K562 (cell line): Measurements from ENCODE around the gene PIH1D1. TPM values are rescaled to one million over a fixed set of nuclear protein-coding genes. Genes with fewer than 3 reads are reported as not detected.

Experiments used
- ATAC-seq: fragments of 200-7000 bp; cut with Tn5 transposase; 3 replicates; pipeline ENCODE4 v1.9.1; 2020; ENCODE audit warnings: moderate library complexity
- BruUV-seq: library from RNA; stranded (reverse); fragments of 400-500 nt; replicated peaks from 2 replicates; lab custom pipeline; 2021; lab: Mats Ljungman, UMichigan
- CTCF ChIA-PET: fragments of 300-600 bp; formaldehyde crosslinking; extraction: SDS; loops from one replicate; lab custom pipeline; 2021; ENCODE audit warnings: low intra/inter-chr PET ratio; lab: Yijun Ruan, JAX
- POLR2A ChIA-PET: fragments of 300-600, 350-650 bp; sonication (Branson Sonifier 250); formaldehyde crosslinking; extraction: SDS; loops from one replicate; lab custom pipeline; 2021; ENCODE audit warnings: antibody characterized with exemption, inconsistent platforms; lab: Yijun Ruan, JAX
- DNase-seq, 4 experiments: peaks; one replicate each; pipeline versions ENCODE4 v3.0.0 to v3.0.0-alpha.2; 2011 to 2018; ENCODE audit warnings: low spot score in 3 of 4, mixed read lengths in 3 of 4; ENCODE audit errors: extremely low read depth in 1 of 4
- FAIRE-seq: peaks from 2 replicates; lab custom pipeline; 2011; peaks lifted over from hg19 to GRCh38; lab: Jason Lieb, UNC
- H2AFZ ChIP-seq: 2 replicates; pipeline ENCODE4 v1.6.0; 2011; ENCODE audit warnings: low read depth, low read length, control low read depth, inconsistent platforms
- H3K27ac ChIP-seq: fragments of 200-600 bp; 3 replicates; pipeline ENCODE4 v1.8.0; 2011; ENCODE audit warnings: low read depth, mild to moderate bottlenecking, control low read depth, inconsistent platforms, low read length, moderate library complexity, mixed read lengths; ENCODE audit errors: extremely low read depth
- H3K27me3 ChIP-seq, 2 experiments: fragments of 300-600 bp in 1 of 2; 2 replicates in 1 of 2; 3 replicates in 1 of 2; pipeline versions ENCODE4 v1.6.0 to v1.8.0; 2011; ENCODE audit warnings: inconsistent platforms in 2 of 2, low read length in 2 of 2, mild to moderate bottlenecking in 1 of 2, mixed read lengths in 1 of 2, moderate library complexity in 1 of 2; ENCODE audit not compliant: control insufficient read depth in 2 of 2, insufficient read depth in 2 of 2
- H3K36me3 ChIP-seq: fragments of 300-600 bp; 3 replicates; pipeline ENCODE4 v1.8.0; 2011; ENCODE audit warnings: mild to moderate bottlenecking, low read length, inconsistent platforms; ENCODE audit not compliant: control insufficient read depth, insufficient read depth
- H3K4me1 ChIP-seq, 2 experiments: fragments of 200-600 bp in 1 of 2; replicated peaks in 1 of 2; 2 replicates in 1 of 2; 3 replicates in 1 of 2; pipeline versions ENCODE4 v1.5.1 to v1.8.0; 2011; ENCODE audit warnings: inconsistent platforms in 2 of 2, low read length in 2 of 2, mild to moderate bottlenecking in 1 of 2, mixed read lengths in 1 of 2, moderate library complexity in 1 of 2; ENCODE audit not compliant: control insufficient read depth in 2 of 2, insufficient read depth in 2 of 2
- H3K4me2 ChIP-seq: 2 replicates; pipeline ENCODE4 v1.6.1; 2011; ENCODE audit warnings: low read length, control low read depth, inconsistent platforms, mixed read lengths; ENCODE audit not compliant: insufficient read depth
- H3K4me3 ChIP-seq: fragments of 200-600 bp; sonication (generic), shearing (Covaris generic); 2 replicates; pipeline ENCODE4 v1.5.1; 2016; ENCODE audit warnings: control low read depth, inconsistent platforms
- H3K79me2 ChIP-seq: fragments of 200-600 bp; 3 replicates; pipeline ENCODE4 v1.8.0; 2011; ENCODE audit warnings: low read length, inconsistent platforms; ENCODE audit not compliant: control insufficient read depth, insufficient read depth
- H3K9ac ChIP-seq, 2 experiments: 2 replicates each; pipeline versions ENCODE4 v1.6.0 to v1.6.1; 2011; ENCODE audit warnings: low read depth in 2 of 2, low read length in 2 of 2, control low read depth in 1 of 2, inconsistent platforms in 1 of 2, mild to moderate bottlenecking in 1 of 2, mixed read lengths in 1 of 2; ENCODE audit not compliant: insufficient read depth in 1 of 2
- H3K9me1 ChIP-seq: one replicate; pipeline ENCODE4 v1.6.0; 2011; ENCODE audit warnings: inconsistent platforms, mild to moderate bottlenecking, low read length, moderate library complexity; ENCODE audit not compliant: control insufficient read depth, insufficient read depth
- H3K9me3 ChIP-seq: replicated peaks from 2 replicates; pipeline ENCODE4 v1.5.1; 2011; ENCODE audit warnings: low read depth, low read length, inconsistent platforms; ENCODE audit not compliant: control insufficient read depth, insufficient read depth
- H4K20me1 ChIP-seq: replicated peaks from 2 replicates; pipeline ENCODE4 v1.6.1; 2011; ENCODE audit warnings: low read length, inconsistent platforms, mixed read lengths; ENCODE audit not compliant: control insufficient read depth, insufficient read depth
- KLF13 ChIP-seq: fragments of 450-650 bp; IDR thresholded peaks from 2 replicates; pipeline ENCODE4 v1.6.1; 2016; ENCODE audit warnings: missing genetic modification characterization, low read depth, mild to moderate bottlenecking, missing compliant biosample characterization, moderate library complexity, borderline replicate concordance
- KLF6 ChIP-seq: fragments of 250-450 bp; sonication (Bioruptor Pico); IDR thresholded peaks from 2 replicates; pipeline ENCODE4 v1.4.0; 2020; ENCODE audit warnings: mild to moderate bottlenecking, moderate library complexity, borderline replicate concordance
- MYNN ChIP-seq, 2 experiments: sonication (generic); formaldehyde crosslinking in 1 of 2; IDR thresholded peaks; 2 replicates each; pipeline versions ENCODE4 v1.5.0 to v1.6.1; 2016 to 2020; ENCODE audit warnings: antibody characterized with exemption in 1 of 2, missing genetic modification reagents in 1 of 2
- RNF2 ChIP-seq: sonication (generic); IDR thresholded peaks from 2 replicates; pipeline ENCODE4 v1.6.1; 2016
- SREBF2 ChIP-seq: sonication (generic); formaldehyde crosslinking; IDR thresholded peaks from 2 replicates; pipeline ENCODE4 v1.4.0; 2020; ENCODE audit warnings: mild to moderate bottlenecking, missing genetic modification reagents
- XRCC3 ChIP-seq: fragments of 450-650 bp; IDR thresholded peaks from 2 replicates; pipeline ENCODE4 v1.6.1; 2017; ENCODE audit warnings: mild to moderate bottlenecking, moderate library complexity
- ZNF143 ChIP-seq: sonication (generic); formaldehyde crosslinking; IDR thresholded peaks from 2 replicates; pipeline ENCODE4 v1.9.0; 2022; ENCODE audit warnings: mild to moderate bottlenecking, missing genetic modification reagents
- ZNF324 ChIP-seq: fragments of 250-450 bp; sonication (Bioruptor Pico); IDR thresholded peaks from 2 replicates; pipeline ENCODE4 v1.4.0; 2020; ENCODE audit warnings: mild to moderate bottlenecking
- ZNF561 ChIP-seq: fragments of 450-650 bp; formaldehyde crosslinking; conservative IDR thresholded peaks from 2 replicates; pipeline ENCODE4 v1.4.0; 2020; ENCODE audit warnings: mild to moderate bottlenecking, moderate library complexity
- WGBS: fragments of 100-300 bp; shearing (Covaris generic); methylation state at CpG from one replicate; pipeline ENCODE4 v1.1.6; 2016; ENCODE audit warnings: low coverage, mixed read lengths; ENCODE audit not compliant: insufficient coverage; ENCODE audit errors: missing lambda C conversion rate; 5-methylcytosine and 5-hydroxymethylcytosine counted together
- in situ Hi-C: fragments of 300-500 bp; cut with MboI; formaldehyde crosslinking; loops from 4 replicates; pipeline ENCODE4 v1.15.0; 2018; ENCODE audit warnings: inconsistent platforms, mixed read lengths
- intact Hi-C: fragments of 100-400 bp; cut with micrococcal nuclease; formaldehyde crosslinking; loops from 2 replicates; pipeline ENCODE4 v1.14.2; 2022
- polyA plus RNA-seq, 8 experiments: library from polyadenylated mRNA; depleted of rRNA in 4 of 8; stranded (reverse) in 5 of 8; unstranded in 3 of 8; fragments of >200 nt; fragmentation: Nextera tagmentation in 2 of 8; fragmentation: Illumina TruSeq in 1 of 8; extraction: Ambion mirVana in 2 of 8; extraction: Trizol in 1 of 8; gene quantifications; 2 replicates each; pipeline versions ENCODE4 v1.2.1 to v1.2.3, GENCODE V29; 2011 to 2014; ENCODE audit warnings: inconsistent platforms in 1 of 8, missing spikeins in 1 of 8
- total RNA-seq, 7 experiments: library from RNA; depleted of rRNA in 6 of 7; stranded (reverse); fragments of >200 nt in 6 of 7; fragmentation: Illumina TruSeq in 2 of 7; extraction: Trizol in 2 of 7; gene quantifications; 2 replicates each; pipeline versions ENCODE4 v1.2.1 to v1.2.3, GENCODE V29; 2011 to 2021; ENCODE audit warnings: low replicate concordance in 1 of 7
- TF ChIP-seq, protein P1 (sequence below): fragments of 250-450 bp; sonication (Bioruptor Pico); IDR thresholded peaks from 2 replicates; pipeline ENCODE4 v1.9.0; 2021; ENCODE audit warnings: mild to moderate bottlenecking, inconsistent platforms
- TF ChIP-seq, protein P2 (sequence below): fragments of 200-800 bp; sonication (Bioruptor generic); IDR thresholded peaks from 2 replicates; pipeline ENCODE4 v1.6.1; 2017; ENCODE audit warnings: missing genetic modification characterization, missing compliant biosample characterization
- TF ChIP-seq, protein P3 (sequence below), 2 experiments: fragments of 200-800 bp in 1 of 2; sonication (Bioruptor generic) in 1 of 2; sonication (generic) in 1 of 2; formaldehyde crosslinking in 1 of 2; IDR thresholded peaks in 1 of 2; conservative IDR thresholded peaks in 1 of 2; 2 replicates each; pipeline versions ENCODE4 v1.5.0 to v1.6.1; 2016 to 2020; ENCODE audit warnings: missing compliant biosample characterization in 1 of 2, missing genetic modification characterization in 1 of 2, missing genetic modification reagents in 1 of 2

The PIH1D1 gene
- total and polyA plus RNA-seq, 9 of the 15 experiments (the other 6 are each of a cell fraction or from before 2014, with no cell fraction given), result 26.5 to 224 (median 137) TPM

DNA sequence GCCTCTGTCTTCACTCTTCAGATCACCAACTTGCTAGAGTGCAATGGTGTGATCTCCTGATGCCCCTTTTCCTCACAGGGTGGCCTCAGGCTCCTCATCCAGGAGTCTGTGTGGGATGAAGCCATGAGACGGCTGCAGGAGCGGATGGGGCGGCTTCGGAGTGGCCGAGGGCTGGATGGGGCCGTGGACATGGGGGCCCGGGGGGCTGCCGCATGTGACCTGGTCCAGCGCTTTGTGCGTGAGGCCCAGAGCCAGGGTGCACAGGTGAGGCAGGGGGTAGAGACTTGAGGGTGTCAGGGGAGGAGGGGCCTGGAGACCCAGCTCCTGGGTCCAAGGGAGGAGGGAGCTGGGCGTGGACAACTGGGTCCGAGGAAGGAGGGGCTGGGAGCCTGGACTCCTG is 10.9 kb upstream of the PIH1D1 start:
- FAIRE-seq, result no peak
- TF ChIP-seq ZNF324 (CRISPR knock-in tag), result no peak
- TF ChIP-seq, protein P1, sequence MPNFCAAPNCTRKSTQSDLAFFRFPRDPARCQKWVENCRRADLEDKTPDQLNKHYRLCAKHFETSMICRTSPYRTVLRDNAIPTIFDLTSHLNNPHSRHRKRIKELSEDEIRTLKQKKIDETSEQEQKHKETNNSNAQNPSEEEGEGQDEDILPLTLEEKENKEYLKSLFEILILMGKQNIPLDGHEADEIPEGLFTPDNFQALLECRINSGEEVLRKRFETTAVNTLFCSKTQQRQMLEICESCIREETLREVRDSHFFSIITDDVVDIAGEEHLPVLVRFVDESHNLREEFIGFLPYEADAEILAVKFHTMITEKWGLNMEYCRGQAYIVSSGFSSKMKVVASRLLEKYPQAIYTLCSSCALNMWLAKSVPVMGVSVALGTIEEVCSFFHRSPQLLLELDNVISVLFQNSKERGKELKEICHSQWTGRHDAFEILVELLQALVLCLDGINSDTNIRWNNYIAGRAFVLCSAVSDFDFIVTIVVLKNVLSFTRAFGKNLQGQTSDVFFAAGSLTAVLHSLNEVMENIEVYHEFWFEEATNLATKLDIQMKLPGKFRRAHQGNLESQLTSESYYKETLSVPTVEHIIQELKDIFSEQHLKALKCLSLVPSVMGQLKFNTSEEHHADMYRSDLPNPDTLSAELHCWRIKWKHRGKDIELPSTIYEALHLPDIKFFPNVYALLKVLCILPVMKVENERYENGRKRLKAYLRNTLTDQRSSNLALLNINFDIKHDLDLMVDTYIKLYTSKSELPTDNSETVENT (CRISPR knock-in tag), result no peak
- no peak for TF ChIP-seq ZNF561 (CRISPR knock-in tag)
- no peak for TF ChIP-seq KLF6 (CRISPR knock-in tag)
- no peak for TF ChIP-seq RNF2
- TF ChIP-seq, protein P2, sequence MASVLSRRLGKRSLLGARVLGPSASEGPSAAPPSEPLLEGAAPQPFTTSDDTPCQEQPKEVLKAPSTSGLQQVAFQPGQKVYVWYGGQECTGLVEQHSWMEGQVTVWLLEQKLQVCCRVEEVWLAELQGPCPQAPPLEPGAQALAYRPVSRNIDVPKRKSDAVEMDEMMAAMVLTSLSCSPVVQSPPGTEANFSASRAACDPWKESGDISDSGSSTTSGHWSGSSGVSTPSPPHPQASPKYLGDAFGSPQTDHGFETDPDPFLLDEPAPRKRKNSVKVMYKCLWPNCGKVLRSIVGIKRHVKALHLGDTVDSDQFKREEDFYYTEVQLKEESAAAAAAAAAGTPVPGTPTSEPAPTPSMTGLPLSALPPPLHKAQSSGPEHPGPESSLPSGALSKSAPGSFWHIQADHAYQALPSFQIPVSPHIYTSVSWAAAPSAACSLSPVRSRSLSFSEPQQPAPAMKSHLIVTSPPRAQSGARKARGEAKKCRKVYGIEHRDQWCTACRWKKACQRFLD (CRISPR knock-in tag), result no peak
- TF ChIP-seq, protein P3, sequence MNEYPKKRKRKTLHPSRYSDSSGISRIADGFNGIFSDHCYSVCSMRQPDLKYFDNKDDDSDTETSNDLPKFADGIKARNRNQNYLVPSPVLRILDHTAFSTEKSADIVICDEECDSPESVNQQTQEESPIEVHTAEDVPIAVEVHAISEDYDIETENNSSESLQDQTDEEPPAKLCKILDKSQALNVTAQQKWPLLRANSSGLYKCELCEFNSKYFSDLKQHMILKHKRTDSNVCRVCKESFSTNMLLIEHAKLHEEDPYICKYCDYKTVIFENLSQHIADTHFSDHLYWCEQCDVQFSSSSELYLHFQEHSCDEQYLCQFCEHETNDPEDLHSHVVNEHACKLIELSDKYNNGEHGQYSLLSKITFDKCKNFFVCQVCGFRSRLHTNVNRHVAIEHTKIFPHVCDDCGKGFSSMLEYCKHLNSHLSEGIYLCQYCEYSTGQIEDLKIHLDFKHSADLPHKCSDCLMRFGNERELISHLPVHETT (CRISPR knock-in tag; conservative IDR thresholded peaks at IDR 0.05 in 1 of 2, IDR thresholded peaks at IDR 0.05 in 1 of 2), result no peak
- TF ChIP-seq ZNF143, result no peak
- TF ChIP-seq MYNN (IDR thresholded peaks at IDR 0.05), result no peak
- no peak for TF ChIP-seq MYNN (CRISPR knock-in tag; IDR thresholded peaks at IDR 0.05)
- no peak for TF ChIP-seq SREBF2 (CRISPR knock-in tag)
- TF ChIP-seq XRCC3, result no peak
- no peak for TF ChIP-seq KLF13 (tag)
- no peak overlapping the region for H2AFZ ChIP-seq
- POLR2A ChIA-PET, result no interaction called here
- 98% methylated on average over 10 of the region's 12 CpGs for WGBS
- DNase-seq, result no peak
- no peak overlapping the region for H3K27ac ChIP-seq
- peaks cover 53% of the 10 kb centered on the region; the same call in 2 of the 3 replicates for H3K36me3 ChIP-seq
- H4K20me1 ChIP-seq, result no peaks in the 10 kb centered on the region
- H3K79me2 ChIP-seq, result 0 out of 3 replicates have a peak, but pooled peaks cover 3% of the 10 kb centered on the region
- in situ Hi-C loops, result no loop called here
- CTCF ChIA-PET, result no interaction called here
- intact Hi-C loops, result no loop called here
- no peak overlapping the region for H3K4me2 ChIP-seq
- no peak overlapping the region; a peak in 1 of 4 replicates for H3K9ac ChIP-seq
- H3K27me3 ChIP-seq, result no peaks in the 10 kb centered on the region
- peaks cover 0 to 20% of the 10 kb centered on the region in 2 experiments; a peak in 4 of 5 replicates for H3K4me1 ChIP-seq
- ATAC-seq, result no peak
- H3K4me3 ChIP-seq, result no peak overlapping the region
- BruUV-seq, result no TSS peak
- H3K9me3 ChIP-seq, result no peaks in the 10 kb centered on the region
- no peaks in the 10 kb centered on the region for H3K9me1 ChIP-seq
